HepG2 (cell line): Measurements from ENCODE around the gene CCNF.

Source experiments
- CSRNP2 ChIP-seq: sonication (generic); formaldehyde crosslinking; conservative IDR thresholded peaks from 2 replicates; pipeline ENCODE4 v1.8.0; 2022; ENCODE audit warnings: low read depth, missing genetic modification reagents
- ESRRA ChIP-seq: sonication (generic); formaldehyde crosslinking; IDR thresholded peaks from 2 replicates; pipeline ENCODE4 v1.5.1; 2020; ENCODE audit warnings: mild to moderate bottlenecking, low read depth, missing genetic modification reagents

GRCh38 chr16:2439598-2439997 lies 10.4 kb downstream of the CCNF start:
- TF ChIP-seq ESRRA (CRISPR knock-in tag) (no peak), CSRNP2 (CRISPR knock-in tag) (no peak)
